Body of pancreas (tissue), 4 donors: ENCODE data around the gene C22orf42. TPM values are rescaled to one million over a fixed set of nuclear protein-coding genes. Genes with fewer than 3 reads are reported as not detected.
"Not testable (repeated sequence)": the region's sequence is repeated elsewhere in the genome, so short reads cannot be mapped to it uniquely, and the experiment has no call there.

ENCODE experiments used
- ATAC-seq: fragments of 150-250 bp; one replicate; pipeline ENCODE4 v1.9.1; 2016
- DNase-seq, 4 donors: peaks; one replicate each; pipeline ENCODE4 v3.0.0-alpha.2; 2019
- H3K27ac ChIP-seq, 4 donors: fragments of 200-600 bp; sonication (generic); 1 replicate in 3 of 4; 2 replicates in 1 of 4; pipeline versions ENCODE4 v1.5.1 to v1.6.1; 2016 to 2019; ENCODE audit warnings: mild to moderate bottlenecking in 1 of 4, mixed read lengths in 1 of 4, moderate library complexity in 1 of 4
- H3K27me3 ChIP-seq, 2 donors: fragments of 200-600 bp; sonication (generic); one replicate each; pipeline ENCODE4 v1.6.0; 2016; ENCODE audit warnings: mild to moderate bottlenecking in 1 of 2
- H3K36me3 ChIP-seq, 2 donors: fragments of 200-600 bp; sonication (generic); replicated peaks in 1 of 2; 2 replicates each; pipeline ENCODE4 v1.5.1; 2016; ENCODE audit warnings: low read depth in 2 of 2; ENCODE audit not compliant: insufficient read depth in 1 of 2
- H3K4me1 ChIP-seq: fragments of 200-600 bp; sonication (generic); one replicate; pipeline ENCODE4 v1.6.0; 2016
- H3K4me3 ChIP-seq, 2 donors: fragments of 200-600 bp; sonication (generic); 1 replicate in 1 of 2; 2 replicates in 1 of 2; pipeline ENCODE4 v1.5.1; 2016 to 2019
- H3K9me3 ChIP-seq, 3 donors: fragments of 200-600 bp; sonication (generic); 1 replicate in 2 of 3; 2 replicates in 1 of 3; pipeline ENCODE4 v1.5.1; 2016
- POLR2A ChIP-seq, 3 donors: fragments of 450-650 bp; IDR thresholded peaks; one replicate each; pipeline ENCODE4 v1.6.1; 2016; ENCODE audit warnings: antibody characterized with exemption in 3 of 3, mild to moderate bottlenecking in 2 of 3
- WGBS, 2 donors: methylation state at CpG; one replicate each; pipeline ENCODE4 v1.1.5; 2017; 5-methylcytosine and 5-hydroxymethylcytosine counted together
- intact Hi-C: fragments of 100-400 bp; cut with DNase I; formaldehyde crosslinking; loops from one replicate; pipeline ENCODE4 v1.15.1; 2023
- total RNA-seq, 2 donors: library from RNA; depleted of rRNA; stranded (reverse); fragments of >200 nt; gene quantifications; one replicate each; pipeline ENCODE4 v1.1.0, GENCODE V29; 2016
- TF ChIP-seq, protein P1 (sequence below), 7 experiments: fragments of 450-650 bp in 4 of 7; fragments of 200-600 bp in 3 of 7; sonication (generic) in 3 of 7; IDR thresholded peaks; one replicate each; pipeline ENCODE4 v1.5.1; 2016 to 2019; ENCODE audit warnings: antibody characterized with exemption in 7 of 7

C22orf42 gene
- total RNA-seq, 2 donors from 2014 or later, result 1.6 to 4.0 TPM

DNA sequence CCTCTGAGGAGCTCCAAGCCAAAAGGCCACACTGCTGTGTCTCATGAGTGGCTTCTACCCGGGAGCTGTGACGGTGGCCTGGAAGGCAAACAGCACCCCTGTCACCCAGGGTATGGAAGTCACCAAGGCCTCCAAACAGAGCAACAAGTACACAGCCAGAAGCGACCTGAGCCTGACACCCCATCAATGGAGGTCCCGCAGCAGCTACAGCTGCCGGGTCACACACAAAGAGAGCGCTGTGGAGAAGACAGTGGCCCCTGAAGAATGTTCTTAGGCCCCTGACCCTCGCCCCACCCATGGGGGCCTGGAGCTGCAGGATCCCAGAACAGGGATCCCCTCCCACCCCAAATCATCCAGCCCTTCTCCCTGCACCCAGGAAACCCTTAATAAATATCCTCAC is 40.9 kb upstream of the C22orf42 start:
- no peaks in the 10 kb centered on the region for H3K36me3 ChIP-seq
- H3K4me3 ChIP-seq, result no peak overlapping the region
- intact Hi-C loops, result loop anchor here (10.0 kb wide), 1 partner anchor 225 kb away; no protein-coding TSS in a partner anchor
- WGBS, 2 donors, result 62 to 77% methylated on average over 4 to 7 of the region's 7 CpGs
- no peak for TF ChIP-seq POLR2A (IDR thresholded peaks at IDR 0.05)
- TF ChIP-seq, protein P1, sequence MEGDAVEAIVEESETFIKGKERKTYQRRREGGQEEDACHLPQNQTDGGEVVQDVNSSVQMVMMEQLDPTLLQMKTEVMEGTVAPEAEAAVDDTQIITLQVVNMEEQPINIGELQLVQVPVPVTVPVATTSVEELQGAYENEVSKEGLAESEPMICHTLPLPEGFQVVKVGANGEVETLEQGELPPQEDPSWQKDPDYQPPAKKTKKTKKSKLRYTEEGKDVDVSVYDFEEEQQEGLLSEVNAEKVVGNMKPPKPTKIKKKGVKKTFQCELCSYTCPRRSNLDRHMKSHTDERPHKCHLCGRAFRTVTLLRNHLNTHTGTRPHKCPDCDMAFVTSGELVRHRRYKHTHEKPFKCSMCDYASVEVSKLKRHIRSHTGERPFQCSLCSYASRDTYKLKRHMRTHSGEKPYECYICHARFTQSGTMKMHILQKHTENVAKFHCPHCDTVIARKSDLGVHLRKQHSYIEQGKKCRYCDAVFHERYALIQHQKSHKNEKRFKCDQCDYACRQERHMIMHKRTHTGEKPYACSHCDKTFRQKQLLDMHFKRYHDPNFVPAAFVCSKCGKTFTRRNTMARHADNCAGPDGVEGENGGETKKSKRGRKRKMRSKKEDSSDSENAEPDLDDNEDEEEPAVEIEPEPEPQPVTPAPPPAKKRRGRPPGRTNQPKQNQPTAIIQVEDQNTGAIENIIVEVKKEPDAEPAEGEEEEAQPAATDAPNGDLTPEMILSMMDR (IDR thresholded peaks at IDR 0.05), result no peak
- ATAC-seq (no peak), DNase-seq (no peak)
- H3K9me3 ChIP-seq, result no peaks in the 10 kb centered on the region
- peaks cover 0 to 6% of the 10 kb centered on the region in 2 donors for H3K27me3 ChIP-seq
- H3K4me1 ChIP-seq, result peaks cover 14% of the 10 kb centered on the region
- no peak overlapping the region for H3K27ac ChIP-seq

DNA sequence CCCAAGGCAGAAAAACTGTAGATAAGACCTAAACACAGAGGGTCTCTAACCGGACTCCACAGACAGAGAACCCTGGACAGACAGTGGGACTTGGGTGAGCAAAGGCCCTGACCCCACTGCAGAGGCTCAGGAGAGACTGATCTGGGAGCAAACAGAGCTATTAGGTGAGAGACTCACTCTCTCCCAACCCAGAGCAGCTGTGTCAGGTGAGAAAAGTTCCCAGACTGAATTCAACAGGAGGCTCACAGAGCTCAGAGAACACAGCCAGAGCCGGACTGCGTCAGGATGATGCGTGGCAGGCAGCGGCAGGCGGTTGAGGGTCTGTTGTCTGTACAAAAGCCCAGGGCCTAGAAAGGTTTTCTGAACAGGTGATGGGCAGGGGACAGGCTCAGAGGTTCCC is 40.2 kb upstream of the C22orf42 start:
- Histone ChIP-seq H3K36me3 (no peaks in the 10 kb centered on the region), H3K4me3 (no peak overlapping the region), H3K9me3 (no peaks in the 10 kb centered on the region), H3K27ac (no peak overlapping the region), H3K4me1 (peaks cover 14% of the 10 kb centered on the region), H3K27me3 (peaks cover 0 to 6% of the 10 kb centered on the region in 2 donors)
- TF ChIP-seq, protein P1 (IDR thresholded peaks at IDR 0.05), result no peak
- no peak for TF ChIP-seq POLR2A (IDR thresholded peaks at IDR 0.05)
- intact Hi-C loops, result no loop called here
- DNase-seq, result peak in 3 of 4 donors; percentile 22 to 50 (median 42)
- WGBS, 2 donors, result 59 to 60% methylated on average over 6 of the region's 6 CpGs
- ATAC-seq, result no peak

DNA sequence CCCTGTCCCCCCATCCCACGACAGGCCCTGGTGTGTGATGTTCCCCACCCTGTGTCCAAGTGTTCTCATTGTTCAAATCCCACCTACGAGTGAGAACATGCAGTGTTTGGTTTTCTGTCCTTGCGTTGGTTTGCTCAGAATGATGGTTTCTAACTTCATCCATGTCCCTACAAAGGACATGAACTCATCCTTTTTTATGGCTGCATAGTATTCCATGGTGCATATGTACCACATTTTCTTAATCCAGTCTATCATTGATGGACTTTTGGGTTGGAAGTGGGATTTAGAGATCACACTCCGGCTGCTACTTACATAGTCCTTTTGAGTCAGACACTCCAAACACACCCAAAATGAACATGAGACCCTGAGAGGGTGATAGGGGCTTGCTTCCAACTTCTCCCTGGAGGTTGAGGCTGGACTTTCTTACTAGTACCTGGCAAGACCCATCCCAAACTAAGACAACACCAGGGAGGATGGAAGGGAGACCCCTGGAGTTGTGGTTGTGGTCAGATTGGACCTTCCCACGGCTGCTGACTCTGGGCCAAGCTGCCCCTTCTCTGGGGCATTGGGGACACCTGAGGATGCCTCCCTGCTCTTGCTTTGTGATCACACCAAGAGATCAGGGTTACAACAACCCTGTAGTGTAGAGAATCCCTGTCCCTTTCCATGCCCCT is 38.6 kb upstream of the C22orf42 start:
- intact Hi-C loops, H3K4me1 ChIP-seq, H3K27ac ChIP-seq, H3K27me3 ChIP-seq, H3K9me3 ChIP-seq, H3K36me3 ChIP-seq, H3K4me3 ChIP-seq, DNase-seq, ATAC-seq: not testable (repeated sequence)
- WGBS, 2 donors, result 69 to 79% methylated on average over 3 to 5 of the region's 5 CpGs

DNA sequence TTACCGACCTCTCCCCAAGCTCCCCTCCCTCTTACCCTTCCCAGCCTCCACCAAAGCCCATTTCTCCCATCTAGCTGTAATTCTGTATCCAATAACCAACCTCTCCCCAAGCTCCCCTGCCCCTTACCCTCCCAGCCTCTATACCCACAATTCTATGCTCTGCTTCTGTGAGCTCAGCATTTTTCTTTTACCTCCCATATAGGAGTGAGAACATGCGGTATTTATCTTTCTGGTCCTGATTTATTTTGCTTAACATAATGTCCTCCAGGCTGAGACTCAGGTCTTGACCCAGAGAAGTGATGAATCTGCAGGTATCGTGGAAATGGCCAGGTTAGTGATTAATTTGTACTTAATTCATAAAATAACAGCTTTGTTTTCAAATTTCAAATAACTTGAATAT is 36.8 kb upstream of the C22orf42 start:
- intact Hi-C loops, H3K36me3 ChIP-seq, H3K9me3 ChIP-seq, DNase-seq, ATAC-seq, H3K27me3 ChIP-seq, H3K4me1 ChIP-seq, H3K4me3 ChIP-seq, H3K27ac ChIP-seq: not testable (repeated sequence)
- WGBS, 2 donors, result 57 to 65% methylated on average over 3 of the region's 3 CpGs

DNA sequence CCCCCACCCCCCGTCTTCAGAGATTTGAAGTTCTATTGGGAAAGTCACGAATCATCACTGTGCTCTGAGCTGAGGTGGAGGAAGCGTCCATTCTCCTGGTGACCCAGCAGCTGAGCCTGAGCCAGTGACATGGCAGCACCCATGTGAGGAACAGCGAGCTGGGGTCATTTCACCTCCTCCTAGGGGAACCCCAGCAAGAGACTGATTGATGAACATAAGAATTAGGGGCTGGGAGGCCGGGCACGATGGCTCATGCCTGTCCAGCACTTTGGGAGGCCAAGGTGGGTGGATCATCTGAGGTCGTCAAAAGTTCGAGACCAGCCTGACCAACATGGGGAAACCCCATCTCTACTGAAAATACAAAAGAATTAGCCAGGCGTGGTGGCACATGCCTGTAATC is 34.2 kb upstream of the C22orf42 start:
- DNase-seq, H3K36me3 ChIP-seq, H3K4me3 ChIP-seq, H3K27me3 ChIP-seq, H3K4me1 ChIP-seq, ATAC-seq, H3K9me3 ChIP-seq, intact Hi-C loops, H3K27ac ChIP-seq: not testable (repeated sequence)
- 68 to 92% methylated on average over 5 to 9 of the region's 9 CpGs for WGBS, 2 donors

DNA sequence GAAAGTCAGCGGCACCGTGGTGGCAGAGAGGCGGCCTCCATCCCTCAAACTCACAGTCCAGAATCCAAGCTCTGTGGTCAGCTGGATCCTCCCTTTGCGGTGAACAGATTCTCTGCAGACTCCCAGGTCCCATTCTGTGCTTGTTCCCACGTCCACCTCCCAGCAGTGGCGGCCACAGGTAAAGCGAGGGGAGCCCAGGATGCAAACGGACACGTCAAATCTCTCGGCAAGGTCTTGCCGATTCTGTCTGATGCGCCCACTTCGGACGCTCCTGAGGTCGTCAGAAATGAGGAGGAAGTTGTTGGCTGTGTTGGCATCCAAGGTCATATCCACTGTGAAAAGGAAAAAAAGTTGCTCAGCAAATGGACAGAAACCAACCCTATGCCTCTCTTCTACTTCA is 31.9 kb upstream of the C22orf42 start:
- intact Hi-C loops, H3K36me3 ChIP-seq, H3K4me3 ChIP-seq, H3K27ac ChIP-seq, H3K27me3 ChIP-seq, DNase-seq, H3K9me3 ChIP-seq, H3K4me1 ChIP-seq, ATAC-seq: not testable (repeated sequence)
- WGBS, 2 donors, result 79 to 82% methylated on average over 12 to 15 of the region's 15 CpGs

DNA sequence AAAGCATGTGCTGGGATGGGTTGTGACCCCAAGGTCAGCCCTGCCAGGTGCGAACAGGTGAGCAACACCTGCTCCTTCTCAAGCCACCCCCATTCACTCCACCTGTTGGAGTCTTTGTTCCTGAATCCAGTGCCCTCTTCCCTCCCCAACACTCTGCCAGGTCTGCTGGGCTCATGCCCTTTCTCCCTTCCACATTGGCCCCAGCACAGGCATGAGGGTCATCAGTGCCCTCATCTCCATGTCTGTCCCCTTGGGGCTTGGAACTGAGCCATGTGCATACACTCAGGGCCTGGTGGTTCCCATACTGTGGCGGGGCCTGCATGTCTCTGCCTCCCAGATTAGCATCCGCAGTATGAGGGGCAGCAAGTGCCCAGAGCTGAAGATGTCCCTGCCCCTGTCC is 26.7 kb upstream of the C22orf42 start:
- DNase-seq (no peak), ATAC-seq (no peak)
- Histone ChIP-seq H3K27ac (no peak overlapping the region), H3K27me3 (no peaks in the 10 kb centered on the region), H3K4me3 (no peak overlapping the region), H3K36me3 (no peaks in the 10 kb centered on the region), H3K4me1 (no peaks in the 10 kb centered on the region), H3K9me3 (no peaks in the 10 kb centered on the region)
- TF ChIP-seq, protein P1 (IDR thresholded peaks at IDR 0.05), result no peak
- TF ChIP-seq POLR2A (IDR thresholded peaks at IDR 0.05), result no peak
- intact Hi-C loops, result no loop called here
- WGBS, 2 donors, result 65 to 87% methylated on average over 2 to 3 of the region's 3 CpGs
